Measurements from ENCODE around the gene POC5.

- TF ChIP-seq, protein P1, sequence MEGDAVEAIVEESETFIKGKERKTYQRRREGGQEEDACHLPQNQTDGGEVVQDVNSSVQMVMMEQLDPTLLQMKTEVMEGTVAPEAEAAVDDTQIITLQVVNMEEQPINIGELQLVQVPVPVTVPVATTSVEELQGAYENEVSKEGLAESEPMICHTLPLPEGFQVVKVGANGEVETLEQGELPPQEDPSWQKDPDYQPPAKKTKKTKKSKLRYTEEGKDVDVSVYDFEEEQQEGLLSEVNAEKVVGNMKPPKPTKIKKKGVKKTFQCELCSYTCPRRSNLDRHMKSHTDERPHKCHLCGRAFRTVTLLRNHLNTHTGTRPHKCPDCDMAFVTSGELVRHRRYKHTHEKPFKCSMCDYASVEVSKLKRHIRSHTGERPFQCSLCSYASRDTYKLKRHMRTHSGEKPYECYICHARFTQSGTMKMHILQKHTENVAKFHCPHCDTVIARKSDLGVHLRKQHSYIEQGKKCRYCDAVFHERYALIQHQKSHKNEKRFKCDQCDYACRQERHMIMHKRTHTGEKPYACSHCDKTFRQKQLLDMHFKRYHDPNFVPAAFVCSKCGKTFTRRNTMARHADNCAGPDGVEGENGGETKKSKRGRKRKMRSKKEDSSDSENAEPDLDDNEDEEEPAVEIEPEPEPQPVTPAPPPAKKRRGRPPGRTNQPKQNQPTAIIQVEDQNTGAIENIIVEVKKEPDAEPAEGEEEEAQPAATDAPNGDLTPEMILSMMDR (IDR thresholded peaks at IDR 0.05; ENCODE audit: control extremely low read depth in 1 of 3, insufficient read depth in 1 of 3, low read depth in 1 of 3, low read length in 3 of 3) = no peak
- TF ChIP-seq RXRA (IDR thresholded peaks at IDR 0.05; ENCODE audit: insufficient read depth, low read depth, low read length) (no peak), ATF2 (IDR thresholded peaks at IDR 0.05; ENCODE audit: low read length) (no peak), POLR2A (IDR thresholded peaks at IDR 0.05; ENCODE audit: control extremely low read depth in 1 of 2, low read depth in 2 of 2, low read length in 2 of 2) (no peak), SIN3A (conservative IDR thresholded peaks at IDR 0.05 in 1 of 2, IDR thresholded peaks at IDR 0.05 in 1 of 2; ENCODE audit: low read depth in 1 of 2, low read length in 2 of 2) (no peak), KDM1A (IDR thresholded peaks at IDR 0.05; ENCODE audit: borderline replicate concordance, low read length) (no peak), POLR2AphosphoS5 (IDR thresholded peaks at IDR 0.05; ENCODE audit: low read depth, low read length) (no peak)
Observed at GRCh38 chr5:75662061-75662460, 55.2 kb downstream of the POC5 start.

All from H1 (cell line).